Keratinocyte (primary cell): ENCODE results near the gene STARD8. TPM values are rescaled to one million over a fixed set of nuclear protein-coding genes. Genes with fewer than 3 reads are reported as not detected.

Source experiments
- DNase-seq: peaks from one replicate; pipeline ENCODE4 v3.0.0-alpha.2; 2011; ENCODE audit warnings: low read depth, missing footprints, low spot score
- FAIRE-seq: peaks from 2 replicates; lab custom pipeline; 2011; peaks lifted over from hg19 to GRCh38; lab: Jason Lieb, UNC
- H2AFZ ChIP-seq: 2 replicates; pipeline ENCODE4 v1.6.0; 2012; ENCODE audit warnings: low read length, control low read depth, inconsistent platforms; ENCODE audit not compliant: control insufficient read depth
- H3K27ac ChIP-seq: 2 replicates; pipeline ENCODE4 v1.5.1; 2011; ENCODE audit warnings: low read length; ENCODE audit not compliant: control insufficient read depth, insufficient read depth
- H3K27me3 ChIP-seq: 3 replicates; pipeline ENCODE4 v1.6.0; 2011; ENCODE audit warnings: low read length; ENCODE audit not compliant: control insufficient read depth, insufficient read depth; ENCODE audit errors: extremely low read depth
- H3K36me3 ChIP-seq, 2 experiments: 2 replicates in 1 of 2; 3 replicates in 1 of 2; pipeline ENCODE4 v1.5.1; 2011; ENCODE audit warnings: low read length in 2 of 2, mild to moderate bottlenecking in 1 of 2; ENCODE audit not compliant: control insufficient read depth in 2 of 2, insufficient read depth in 2 of 2; ENCODE audit errors: extremely low read depth in 1 of 2
- H3K4me1 ChIP-seq: 3 replicates; pipeline ENCODE4 v1.5.1; 2011; ENCODE audit warnings: low read length; ENCODE audit not compliant: control insufficient read depth, insufficient read depth; ENCODE audit errors: extremely low read depth
- H3K4me2 ChIP-seq: 3 replicates; pipeline ENCODE4 v1.6.0; 2011; ENCODE audit warnings: low read depth, low read length; ENCODE audit not compliant: control insufficient read depth, insufficient read depth; ENCODE audit errors: extremely low read depth
- H3K4me3 ChIP-seq, 3 experiments: fragments of 200-600 bp in 1 of 3; sonication (generic) in 1 of 3; 2 replicates in 2 of 3; 3 replicates in 1 of 3; pipeline ENCODE4 v1.5.1; 2011 to 2016; ENCODE audit warnings: low read length in 3 of 3, mild to moderate bottlenecking in 3 of 3, control low read depth in 2 of 3, inconsistent platforms in 1 of 3, low read depth in 1 of 3, mixed read lengths in 1 of 3, mixed run types in 1 of 3, moderate library complexity in 1 of 3; ENCODE audit not compliant: control insufficient read depth in 2 of 3, insufficient read depth in 2 of 3; ENCODE audit errors: extremely low read depth in 1 of 3
- H3K79me2 ChIP-seq: 2 replicates; pipeline ENCODE4 v1.6.0; 2012; ENCODE audit warnings: low read length; ENCODE audit not compliant: control insufficient read depth, insufficient read depth
- H3K9ac ChIP-seq: 3 replicates; pipeline ENCODE4 v1.6.0; 2011; ENCODE audit warnings: low read length; ENCODE audit not compliant: control insufficient read depth, insufficient read depth; ENCODE audit errors: extremely low read depth
- H3K9me1 ChIP-seq: 3 replicates; pipeline ENCODE4 v1.6.0; 2011; ENCODE audit warnings: low read length; ENCODE audit not compliant: control insufficient read depth, insufficient read depth; ENCODE audit errors: extremely low read depth
- H3K9me3 ChIP-seq: 2 replicates; pipeline ENCODE4 v1.5.1; 2012; ENCODE audit warnings: low read depth, low read length; ENCODE audit not compliant: control insufficient read depth
- H4K20me1 ChIP-seq: 3 replicates; pipeline ENCODE4 v1.6.0; 2011; ENCODE audit warnings: low read length; ENCODE audit not compliant: control insufficient read depth, insufficient read depth; ENCODE audit errors: extremely low read depth
- EZH2 ChIP-seq: IDR thresholded peaks from one replicate; pipeline ENCODE4 v1.6.1; 2012; ENCODE audit warnings: inconsistent platforms, mild to moderate bottlenecking, low read length, moderate library complexity
- dilution Hi-C: fragments of 300-500 bp; cut with MboI; formaldehyde crosslinking; loops from one replicate; pipeline ENCODE4 v1.7.0; 2020; ENCODE audit warnings: low sequenced_read_pairs; ENCODE audit not compliant: extremely low pct_ligation_motif_present
- polyA plus RNA-seq, 5 experiments: library from polyadenylated mRNA; depleted of rRNA in 3 of 5; stranded (reverse) in 3 of 5; stranded (forward) in 1 of 5; unstranded in 1 of 5; fragments of >200 nt; gene quantifications; 1 replicate in 1 of 5; 2 replicates in 3 of 5; 3 replicates in 1 of 5; pipeline versions ENCODE4 v1.2.1 to v1.2.3, GENCODE V29; 2011 to 2012; ENCODE audit warnings: missing spikeins in 2 of 5, low read depth in 1 of 5, low replicate concordance in 1 of 5
- TF ChIP-seq, protein P1 (sequence below), 3 experiments: IDR thresholded peaks in 1 of 3; conservative IDR thresholded peaks in 1 of 3; optimal IDR thresholded peaks in 1 of 3; 2 replicates in 2 of 3; 3 replicates in 1 of 3; pipeline versions ENCODE3 to v1.5.1; 2011; ENCODE audit warnings: low read length in 3 of 3, mild to moderate bottlenecking in 3 of 3, moderate library complexity in 2 of 3, control low read depth in 1 of 3, inconsistent platforms in 1 of 3; ENCODE audit not compliant: insufficient read depth in 2 of 3; ENCODE audit errors: extremely low read depth in 1 of 3

STARD8 gene
- polyA plus RNA-seq, 1 donor (not counting 4 experiments of a cell fraction or from before 2014, with no cell fraction given): 0.07 TPM

DNA sequence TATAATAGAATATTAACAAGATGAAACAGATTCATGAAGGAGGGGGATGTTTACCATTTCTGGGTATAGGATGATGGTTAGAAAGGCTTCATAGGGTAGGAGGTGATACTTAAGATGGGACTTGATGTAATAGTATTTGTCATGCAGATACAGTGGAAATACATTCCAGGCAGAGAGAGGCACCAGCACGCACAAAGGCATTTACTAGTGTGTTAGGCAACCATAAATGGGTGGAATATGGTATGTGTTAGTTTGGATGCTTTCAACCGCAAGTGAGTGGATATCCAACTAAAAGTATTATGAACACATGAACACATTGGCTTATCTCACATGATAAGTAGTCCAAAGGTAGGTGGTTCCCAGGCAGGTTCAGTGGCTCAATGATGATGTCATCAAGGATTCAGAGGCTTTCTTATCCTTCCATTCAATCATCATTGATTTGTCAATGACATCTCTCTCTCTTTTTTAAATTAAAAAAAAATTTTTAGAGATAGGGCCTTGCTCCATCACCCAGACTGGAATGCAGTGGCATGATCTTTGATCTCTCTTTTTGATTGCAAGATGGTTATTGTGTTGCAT is 12.7 kb upstream of the STARD8 start:
- FAIRE-seq: no peak

DNA sequence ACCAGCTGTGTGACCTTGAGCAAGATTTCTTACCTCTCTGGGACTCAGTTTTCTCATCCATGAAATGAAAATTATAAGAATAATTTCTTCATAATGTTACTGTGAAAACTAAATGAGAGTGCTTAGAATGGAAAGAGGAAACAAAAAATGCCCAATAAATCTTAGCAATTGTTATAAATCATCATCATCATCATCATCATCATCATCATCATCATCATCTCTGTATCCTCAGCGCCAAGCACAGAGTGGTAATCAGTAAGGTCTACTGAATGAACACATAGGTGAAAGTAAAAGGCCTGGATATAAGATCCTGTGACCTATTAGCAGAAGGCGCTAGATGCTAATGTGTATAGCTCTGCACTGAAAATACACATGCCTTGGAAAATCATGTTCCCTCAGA is 6.8 kb upstream of the STARD8 start:
- dilution Hi-C loops: no loop called here

More for the DNA sequence above, 12.7 kb upstream of the STARD8 start:
- TF ChIP-seq, protein P1, sequence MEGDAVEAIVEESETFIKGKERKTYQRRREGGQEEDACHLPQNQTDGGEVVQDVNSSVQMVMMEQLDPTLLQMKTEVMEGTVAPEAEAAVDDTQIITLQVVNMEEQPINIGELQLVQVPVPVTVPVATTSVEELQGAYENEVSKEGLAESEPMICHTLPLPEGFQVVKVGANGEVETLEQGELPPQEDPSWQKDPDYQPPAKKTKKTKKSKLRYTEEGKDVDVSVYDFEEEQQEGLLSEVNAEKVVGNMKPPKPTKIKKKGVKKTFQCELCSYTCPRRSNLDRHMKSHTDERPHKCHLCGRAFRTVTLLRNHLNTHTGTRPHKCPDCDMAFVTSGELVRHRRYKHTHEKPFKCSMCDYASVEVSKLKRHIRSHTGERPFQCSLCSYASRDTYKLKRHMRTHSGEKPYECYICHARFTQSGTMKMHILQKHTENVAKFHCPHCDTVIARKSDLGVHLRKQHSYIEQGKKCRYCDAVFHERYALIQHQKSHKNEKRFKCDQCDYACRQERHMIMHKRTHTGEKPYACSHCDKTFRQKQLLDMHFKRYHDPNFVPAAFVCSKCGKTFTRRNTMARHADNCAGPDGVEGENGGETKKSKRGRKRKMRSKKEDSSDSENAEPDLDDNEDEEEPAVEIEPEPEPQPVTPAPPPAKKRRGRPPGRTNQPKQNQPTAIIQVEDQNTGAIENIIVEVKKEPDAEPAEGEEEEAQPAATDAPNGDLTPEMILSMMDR (optimal IDR thresholded peaks at IDR 0.05 in 1 of 3, IDR thresholded peaks at IDR 0.05 in 1 of 3, conservative IDR thresholded peaks at IDR 0.05 in 1 of 3; ENCODE audit: extremely low read depth in 1 of 3, insufficient read depth in 2 of 3, low read length in 3 of 3): no peak
- no peak for TF ChIP-seq EZH2
- H3K9ac ChIP-seq: no peak overlapping the region
- H3K36me3 ChIP-seq: no peaks in the 10 kb centered on the region
- dilution Hi-C loops: no loop called here
- DNase-seq: no peak
- H3K4me1 ChIP-seq: no peaks in the 10 kb centered on the region
- H2AFZ ChIP-seq: no peak overlapping the region
- no peak overlapping the region for H3K27ac ChIP-seq
- H3K9me3 ChIP-seq: no peaks in the 10 kb centered on the region
- no peaks in the 10 kb centered on the region for H3K27me3 ChIP-seq
- H3K9me1 ChIP-seq: no peaks in the 10 kb centered on the region
- no peaks in the 10 kb centered on the region for H4K20me1 ChIP-seq
- H3K4me3 ChIP-seq: no peak overlapping the region
- no peaks in the 10 kb centered on the region for H3K79me2 ChIP-seq
- H3K4me2 ChIP-seq: no peak overlapping the region

More for the DNA sequence above, 6.8 kb upstream of the STARD8 start:
- H3K79me2 ChIP-seq: no peaks in the 10 kb centered on the region
- no peak overlapping the region for H2AFZ ChIP-seq
- FAIRE-seq: no peak
- H3K27me3 ChIP-seq: no peaks in the 10 kb centered on the region
- no peaks in the 10 kb centered on the region for H3K36me3 ChIP-seq
- no peak overlapping the region for H3K4me3 ChIP-seq
- H3K9me3 ChIP-seq: no peaks in the 10 kb centered on the region
- no peak overlapping the region for H3K9ac ChIP-seq
- H3K4me1 ChIP-seq: no peaks in the 10 kb centered on the region
- H3K4me2 ChIP-seq: no peak overlapping the region
- no peak overlapping the region for H3K27ac ChIP-seq
- no peak for DNase-seq
- TF ChIP-seq EZH2: no peak
- TF ChIP-seq, protein P1 (optimal IDR thresholded peaks at IDR 0.05 in 1 of 3, IDR thresholded peaks at IDR 0.05 in 1 of 3, conservative IDR thresholded peaks at IDR 0.05 in 1 of 3; ENCODE audit: extremely low read depth in 1 of 3, insufficient read depth in 2 of 3, low read length in 3 of 3): no peak
- H4K20me1 ChIP-seq: no peaks in the 10 kb centered on the region
- H3K9me1 ChIP-seq: no peaks in the 10 kb centered on the region
